Measurements from ENCODE around the gene XYLB.

The XYLB gene

DNA sequence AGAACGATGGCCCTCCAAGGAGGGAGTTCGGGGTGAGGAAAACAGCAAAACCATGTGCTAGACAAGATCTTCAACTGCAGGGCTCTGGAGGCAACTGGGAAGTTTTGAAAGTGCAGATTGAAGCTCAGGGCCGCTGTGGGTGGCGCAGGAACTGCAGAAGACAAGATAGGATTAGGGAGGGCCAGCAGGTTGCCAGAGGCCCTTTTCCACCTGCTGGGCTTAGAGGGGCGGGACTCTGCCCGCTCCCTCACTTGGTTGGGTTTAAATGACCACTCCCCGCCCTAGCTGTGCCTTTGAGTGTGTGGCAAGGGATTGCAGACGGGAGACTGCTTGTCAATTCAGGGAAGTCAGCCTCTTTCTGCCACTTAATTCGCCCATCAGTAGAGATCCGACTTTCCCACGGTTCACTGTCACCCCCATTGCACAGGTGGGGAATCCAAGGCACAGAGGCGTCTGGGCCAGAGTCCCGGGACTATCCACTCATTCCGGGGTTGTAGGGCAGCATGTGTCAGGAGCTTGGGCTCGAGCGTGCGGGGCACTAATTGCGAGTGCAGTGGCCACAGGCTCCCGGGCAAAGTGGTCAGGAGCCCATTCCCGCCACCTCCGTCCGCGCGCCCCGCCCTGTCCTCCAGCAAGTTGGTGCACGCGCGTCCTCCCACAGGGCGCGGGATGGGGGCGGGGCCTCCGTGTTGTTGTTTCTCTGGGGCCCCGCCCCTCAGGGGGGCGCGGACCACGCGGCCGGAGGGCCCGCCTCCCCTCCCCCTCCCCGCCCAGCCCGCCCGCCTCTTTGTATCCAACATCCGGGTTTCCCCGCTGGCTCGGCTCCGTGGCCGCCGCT lies 106.7 kb downstream of the XYLB start, which contains the start of gene ACVR2B:
Gene ACVR2B, plus strand, starts transcription at position 816 of the 838 bp plus-strand sequence. CDS start 433 bp downstream, outside the sequence.
- in situ Hi-C loops (cut with MboI; ENCODE audit: low sequenced_read_pairs): no loop called here

DNA sequence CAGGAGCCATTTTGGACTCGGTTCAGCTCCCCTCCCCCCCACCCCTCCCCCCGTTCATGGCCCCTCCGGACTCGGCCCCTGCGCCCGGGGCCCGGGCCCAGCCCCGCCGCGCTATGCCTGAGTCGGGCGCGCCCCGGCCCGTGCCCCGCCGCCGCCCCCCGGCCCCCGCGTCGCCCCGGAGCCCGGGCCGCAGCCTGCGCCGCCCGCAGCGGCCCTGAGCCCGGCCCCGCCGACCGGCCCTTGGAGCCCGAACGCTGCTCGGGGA lies 107.3 kb downstream of the XYLB start:
- in situ Hi-C loops (cut with MboI; ENCODE audit: low sequenced_read_pairs): no loop called here

DNA sequence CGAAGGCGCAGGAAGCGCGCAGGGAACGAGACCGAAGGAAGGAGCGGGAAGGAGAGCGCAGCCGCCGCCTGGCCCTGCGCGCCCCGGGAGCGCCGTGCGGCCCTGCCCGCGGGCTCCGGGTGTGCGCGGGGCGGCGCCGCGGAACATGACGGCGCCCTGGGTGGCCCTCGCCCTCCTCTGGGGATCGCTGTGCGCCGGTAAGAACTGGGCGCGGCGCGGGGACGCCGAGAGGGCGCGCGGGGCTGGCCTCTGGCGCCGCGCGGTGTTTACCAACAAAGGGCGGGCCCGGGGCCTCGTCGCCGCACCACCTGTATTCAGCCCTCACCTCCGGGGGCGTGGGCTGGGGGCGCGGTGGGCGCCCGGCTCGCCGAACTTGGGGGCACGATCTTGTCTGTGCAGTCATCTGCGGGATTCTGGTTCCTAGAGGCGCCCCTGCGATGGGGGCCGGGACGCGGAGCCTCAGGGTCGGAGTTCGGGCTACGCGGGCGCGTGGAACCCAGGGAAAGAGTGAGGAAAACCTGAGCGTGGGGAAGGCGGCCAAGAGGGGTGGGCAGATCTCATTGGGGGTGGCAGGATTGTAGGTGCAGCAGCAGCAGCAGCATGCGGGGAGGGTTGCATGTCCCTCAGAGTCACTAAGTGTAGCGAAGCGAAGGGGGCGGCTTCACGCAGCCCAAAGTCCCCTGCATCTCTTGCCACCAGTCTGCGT lies 107.7 kb downstream of the XYLB start:
- in situ Hi-C loops (cut with MboI; ENCODE audit: low sequenced_read_pairs): no loop called here

DNA sequence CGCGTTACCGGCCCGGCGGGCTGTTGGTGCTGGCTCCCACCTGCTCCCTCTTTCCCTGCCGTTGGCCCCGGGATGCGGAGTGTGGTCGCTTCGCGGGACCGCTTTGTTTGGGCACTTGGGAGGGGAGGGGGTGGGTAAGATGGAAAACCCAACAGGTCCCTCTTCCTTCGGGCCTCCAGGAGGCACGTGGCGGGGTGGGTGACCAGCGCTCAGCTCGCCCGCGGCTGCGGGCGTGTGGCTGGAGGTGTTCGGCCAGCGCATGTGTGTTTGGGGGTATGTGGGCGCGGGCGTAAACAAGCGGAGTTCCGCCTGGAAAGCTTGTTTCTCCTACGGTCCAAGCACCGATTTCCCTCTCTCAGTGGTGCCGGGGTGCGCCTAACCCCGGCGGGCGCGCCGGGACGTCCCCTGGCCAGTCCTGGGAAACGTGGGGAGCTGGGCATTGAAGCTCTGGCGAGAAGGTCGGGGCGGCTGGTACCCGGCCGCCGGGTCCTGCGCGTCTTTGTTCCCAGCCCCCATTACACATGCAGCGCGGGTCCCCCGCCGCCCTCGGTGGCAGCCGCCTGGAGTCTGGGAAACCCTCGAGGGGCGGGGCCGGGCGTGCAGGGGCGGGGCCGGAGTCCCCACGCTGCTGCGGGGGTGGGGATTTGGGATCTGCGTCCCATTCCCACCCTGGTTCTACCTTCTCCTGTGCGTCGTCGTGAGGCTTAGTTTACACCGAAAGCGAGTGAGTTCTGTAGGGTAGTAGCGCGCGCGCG lies 108.5 kb downstream of the XYLB start:
- in situ Hi-C loops (cut with MboI; ENCODE audit: low sequenced_read_pairs): no loop called here

DNA sequence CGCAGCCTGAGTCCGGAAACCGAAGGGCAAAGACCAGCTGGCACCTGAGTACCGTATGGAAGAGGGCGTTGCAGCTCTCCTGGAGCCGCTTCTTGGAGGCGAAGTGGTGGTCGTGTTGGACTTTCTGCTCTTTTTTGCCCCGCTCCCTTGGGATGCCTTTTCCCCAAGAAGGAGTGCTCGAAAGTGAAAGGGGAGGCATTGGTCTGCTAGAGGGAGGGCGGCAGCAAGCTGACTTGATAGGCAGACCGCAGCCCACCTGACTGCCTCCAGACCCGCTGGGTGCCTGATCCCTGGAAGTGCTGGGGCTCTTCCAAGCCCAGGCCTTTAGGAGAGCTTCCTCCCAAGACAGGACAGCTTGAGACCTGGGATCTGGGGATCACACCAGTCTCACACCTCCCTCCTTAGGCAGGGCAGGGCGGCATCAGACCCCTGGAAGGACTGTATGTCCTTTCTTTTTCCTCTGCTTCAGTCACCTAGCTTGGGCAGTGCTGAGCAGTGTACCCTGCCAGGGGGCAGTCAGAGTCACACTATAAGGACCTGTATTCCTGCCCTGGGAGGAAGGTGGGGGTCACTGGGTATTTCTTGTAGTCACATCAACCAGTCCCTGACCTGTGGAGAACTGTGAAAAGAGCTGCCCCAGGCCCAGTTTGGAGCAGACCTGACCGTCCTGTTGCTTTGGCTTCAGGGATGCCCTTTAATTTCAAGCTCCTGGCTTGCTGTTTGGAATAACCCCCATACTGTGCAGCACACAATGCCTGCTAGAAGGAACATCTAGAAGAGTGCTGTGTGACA lies 109.2 kb downstream of the XYLB start:
- in situ Hi-C loops (cut with MboI; ENCODE audit: low sequenced_read_pairs): no loop called here

DNA sequence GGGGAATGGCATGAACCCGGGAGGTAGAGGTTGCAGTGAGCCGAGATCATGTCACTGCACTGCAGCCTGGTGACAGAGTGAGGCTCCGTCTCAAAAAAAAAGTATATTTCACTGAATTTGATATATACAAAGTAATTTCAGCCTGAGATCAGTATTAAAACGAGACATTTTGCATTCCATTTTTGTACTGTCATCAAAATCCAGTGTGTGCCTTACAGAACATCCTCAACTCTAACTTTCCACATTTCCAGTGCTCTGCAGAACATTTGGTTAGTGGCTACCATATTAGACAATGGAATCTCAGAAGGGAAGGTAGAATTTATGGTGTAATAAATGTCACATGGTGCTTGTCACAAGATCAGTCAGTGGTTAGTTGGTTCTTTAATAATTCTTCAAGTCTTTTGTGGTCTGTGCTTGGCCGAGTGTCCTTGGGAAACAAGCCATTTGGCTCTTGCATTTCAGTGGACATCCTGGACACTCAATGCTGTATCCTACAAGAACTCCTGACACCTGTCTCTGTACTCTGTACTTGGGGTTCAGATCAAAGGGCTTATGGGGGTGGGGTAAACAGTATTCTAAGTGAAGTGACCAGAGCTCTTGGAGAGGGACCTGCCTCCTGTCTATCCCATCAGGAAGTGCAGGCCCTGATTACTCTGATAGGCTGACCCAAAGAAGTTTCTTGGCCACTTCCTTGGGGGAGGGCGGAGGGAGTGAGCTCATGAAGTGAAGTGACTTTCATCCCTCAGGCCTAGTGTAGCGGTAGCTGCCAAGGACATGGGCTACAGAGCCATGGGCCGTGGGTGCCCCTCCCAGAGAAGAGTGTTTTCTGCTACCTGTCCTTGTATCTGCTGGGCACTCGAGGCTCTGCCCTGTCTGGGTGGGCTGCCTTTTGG lies 110.8 kb downstream of the XYLB start:
- in situ Hi-C loops (cut with MboI; ENCODE audit: low sequenced_read_pairs): no loop called here

DNA sequence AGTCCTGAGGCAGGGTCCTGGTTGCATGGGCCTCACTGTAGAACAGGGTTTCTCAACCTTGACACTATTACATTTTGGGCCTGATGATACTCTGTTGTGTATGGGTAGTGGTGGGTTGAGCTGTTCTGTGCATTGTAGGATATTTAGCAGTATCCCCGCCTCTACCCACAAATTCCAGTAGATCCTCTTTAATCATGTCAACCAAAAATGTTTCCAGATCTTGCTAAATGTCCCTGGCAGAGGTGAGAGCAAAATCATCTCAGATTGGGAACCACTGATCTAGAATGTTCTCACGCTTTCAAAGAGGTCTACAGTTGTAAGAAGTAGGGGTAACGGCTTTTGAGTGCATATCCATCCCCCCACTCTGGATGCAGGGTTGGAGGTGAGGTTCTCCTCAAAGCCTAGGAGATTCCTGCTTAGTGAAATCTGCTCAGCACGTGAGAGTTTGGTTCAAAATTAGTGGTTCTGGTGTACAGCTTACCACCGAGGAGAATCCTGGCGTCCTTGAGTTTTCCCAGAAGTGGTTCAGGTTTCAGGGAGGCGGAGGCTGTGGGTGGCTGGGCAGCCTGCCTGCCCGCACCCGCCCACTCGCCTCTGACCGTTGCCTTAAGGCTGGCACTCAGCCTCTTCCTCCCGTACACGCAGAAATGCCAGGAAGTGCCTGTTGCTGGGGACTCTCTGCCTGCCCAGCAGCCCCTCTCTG lies 112.4 kb downstream of the XYLB start:
- in situ Hi-C loops (cut with MboI; ENCODE audit: low sequenced_read_pairs): no loop called here

DNA sequence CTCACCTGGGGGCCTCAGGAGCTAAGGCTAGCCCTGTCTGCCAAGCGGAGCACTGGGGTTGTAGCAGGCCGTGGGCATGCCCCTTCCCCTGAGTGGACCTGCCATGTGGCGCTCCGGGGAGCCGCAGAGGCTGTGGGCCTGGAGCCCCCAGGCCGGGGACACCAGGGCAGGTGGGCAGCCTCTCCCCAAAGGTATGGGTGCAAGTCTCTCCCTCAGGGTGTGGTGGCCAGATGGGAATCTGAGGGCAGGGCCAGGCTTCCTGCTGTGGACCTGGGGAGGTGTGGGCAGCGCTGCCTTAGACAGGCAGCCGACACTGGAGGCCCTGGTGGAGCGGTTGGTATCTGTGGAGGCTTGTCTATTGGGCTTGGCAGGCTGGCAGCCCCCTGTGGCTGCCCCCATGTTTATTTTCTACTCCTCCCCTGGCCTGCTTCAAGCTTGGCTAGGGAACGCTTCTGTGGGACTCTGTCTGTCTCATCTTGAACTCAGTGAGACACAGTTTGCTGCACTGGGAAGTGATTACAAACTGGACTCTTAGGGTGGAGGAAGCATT lies 113.0 kb downstream of the XYLB start:
- in situ Hi-C loops (cut with MboI; ENCODE audit: low sequenced_read_pairs): no loop called here

DNA sequence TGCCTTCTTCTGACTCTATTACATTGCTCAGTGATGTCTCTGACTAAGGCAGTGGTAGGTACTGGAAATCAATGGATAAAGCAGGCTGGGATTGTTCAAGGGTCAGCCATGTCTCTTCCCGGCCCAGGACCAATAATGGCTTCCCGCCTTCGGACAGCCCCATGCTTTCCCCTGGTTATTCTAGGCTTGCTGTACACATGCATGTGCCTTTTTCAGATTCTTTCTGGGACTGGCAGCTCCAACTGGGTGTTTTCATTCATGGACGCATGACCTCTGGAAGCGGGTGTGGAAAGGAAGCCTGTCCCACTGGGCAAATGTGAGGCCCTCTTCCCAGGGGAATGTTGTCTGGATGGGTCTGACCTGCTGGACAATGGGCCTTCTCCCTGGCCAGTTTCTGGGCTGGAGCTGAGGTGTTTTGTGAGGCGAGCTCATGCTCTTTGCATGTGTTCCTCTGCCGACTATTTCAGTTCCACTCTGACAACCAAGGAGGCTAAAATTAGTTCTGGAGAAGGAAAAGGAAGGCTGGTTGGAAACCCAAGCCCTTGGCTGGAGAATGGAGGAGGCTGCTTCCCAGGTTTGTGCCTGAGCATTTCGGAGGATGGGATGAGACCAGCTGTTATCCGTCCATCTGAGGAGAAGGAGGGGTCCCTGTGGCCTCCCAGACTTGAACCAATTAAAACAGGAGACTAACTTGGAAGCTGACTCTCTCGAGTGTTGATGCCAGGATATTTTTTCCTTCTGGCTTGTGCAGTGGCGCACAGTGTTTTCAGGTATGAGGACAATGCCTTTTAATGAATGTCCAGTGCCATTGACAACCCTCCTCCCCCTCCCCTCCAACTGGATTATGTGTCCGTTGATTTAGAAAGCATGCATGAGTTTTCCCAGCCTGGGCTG lies 114.0 kb downstream of the XYLB start:
- in situ Hi-C loops (cut with MboI; ENCODE audit: low sequenced_read_pairs): no loop called here
